Neural progenitor cell (in vitro differentiated cells): ENCODE results near the gene PCDHGB4. TPM values are rescaled to one million over a fixed set of nuclear protein-coding genes. Genes with fewer than 3 reads are reported as not detected.

ENCODE experiments used
- DNase-seq: peaks from one replicate; pipeline ENCODE4 v3.0.0-alpha.2; 2016; ENCODE audit warnings: low spot score
- H2AFZ ChIP-seq: fragments of 200-600 bp; sonication (generic); replicated peaks from 2 replicates; pipeline ENCODE4 v1.6.1; 2016; ENCODE audit warnings: antibody characterized with exemption
- H3F3A ChIP-seq: fragments of 200-600 bp; sonication (generic); 2 replicates; pipeline ENCODE4 v1.6.1; 2016; ENCODE audit warnings: antibody characterized with exemption, low read depth
- H3K27ac ChIP-seq: fragments of 200-600 bp; sonication (generic); 2 replicates; pipeline ENCODE4 v1.5.1; 2016; ENCODE audit warnings: mild to moderate bottlenecking
- H3K27me3 ChIP-seq: fragments of 200-600 bp; sonication (generic); 2 replicates; pipeline ENCODE4 v1.6.1; 2016; ENCODE audit warnings: mild to moderate bottlenecking, moderate library complexity
- H3K36me3 ChIP-seq: fragments of 200-600 bp; sonication (generic); 2 replicates; pipeline ENCODE4 v1.5.1; 2016
- H3K4me1 ChIP-seq: fragments of 200-600 bp; sonication (generic); 2 replicates; pipeline ENCODE4 v1.6.1; 2016; ENCODE audit warnings: mixed run types
- H3K4me2 ChIP-seq: fragments of 200-600 bp; sonication (generic); 2 replicates; pipeline ENCODE4 v1.6.1; 2016
- H3K4me3 ChIP-seq: fragments of 200-600 bp; sonication (generic); 2 replicates; pipeline ENCODE4 v1.5.1; 2016
- H3K79me2 ChIP-seq: fragments of 200-600 bp; sonication (generic); 2 replicates; pipeline ENCODE4 v1.6.1; 2016; ENCODE audit warnings: low read depth
- H3K9ac ChIP-seq: fragments of 200-600 bp; sonication (generic); 2 replicates; pipeline ENCODE4 v1.6.1; 2016
- H3K9me3 ChIP-seq: fragments of 200-600 bp; sonication (generic); 2 replicates; pipeline ENCODE4 v1.5.1; 2016; ENCODE audit warnings: low read depth
- H4K20me1 ChIP-seq: fragments of 200-600 bp; sonication (generic); 2 replicates; pipeline ENCODE4 v1.6.1; 2016; ENCODE audit warnings: low read depth
- H3K27ac Mint-ChIP-seq: 3 replicates; pipeline ENCODE4 v1.8.0; 2021; ENCODE audit warnings: mixed read lengths
- H3K27me3 Mint-ChIP-seq: 2 replicates; pipeline ENCODE4 v1.8.0; 2022; ENCODE audit warnings: low read depth, mild to moderate bottlenecking, inconsistent platforms, moderate library complexity, mixed read lengths; ENCODE audit not compliant: insufficient read depth
- H3K36me3 Mint-ChIP-seq: 3 replicates; pipeline ENCODE4 v1.8.0; 2021; ENCODE audit warnings: mixed read lengths
- H3K4me1 Mint-ChIP-seq: 3 replicates; pipeline ENCODE4 v1.8.0; 2021; ENCODE audit warnings: mixed read lengths
- H3K4me3 Mint-ChIP-seq: 3 replicates; pipeline ENCODE4 v1.8.0; 2021; ENCODE audit warnings: mild to moderate bottlenecking, moderate library complexity, mixed read lengths
- H3K9me3 Mint-ChIP-seq: 3 replicates; pipeline ENCODE4 v1.8.0; 2020; ENCODE audit warnings: mixed read lengths
- CTCF ChIP-seq: fragments of 200-600 bp; sonication (generic); IDR thresholded peaks from 2 replicates; pipeline ENCODE4 v1.5.1; 2017; ENCODE audit warnings: antibody characterized with exemption, mild to moderate bottlenecking
- EZH2 ChIP-seq: fragments of 200-600 bp; sonication (generic); IDR thresholded peaks from 2 replicates; pipeline ENCODE4 v1.6.1; 2017; ENCODE audit warnings: antibody characterized with exemption, mild to moderate bottlenecking, moderate library complexity
- EZH2phosphoT487 ChIP-seq: fragments of 200-600 bp; sonication (generic); IDR thresholded peaks from 2 replicates; pipeline ENCODE4 v1.6.1; 2017; ENCODE audit warnings: antibody characterized with exemption
- total RNA-seq: library from RNA; depleted of rRNA; stranded (reverse); fragments of >200 nt; gene quantifications from 2 replicates; pipeline ENCODE4 v1.2.3, GENCODE V29; 2015; ENCODE audit warnings: low replicate concordance

Gene PCDHGB4
- total RNA-seq, 1 donor from 2014 or later, result 10.4 TPM

- DNase-seq, result no peak
- no peak overlapping the region for H3K4me3 Mint-ChIP-seq
These were observed 34.0 kb downstream of the PCDHGB4 start for GRCh38 chr5:141421489-141421855.

GRCh38 chr5:141422742-141423291 is 35.3 kb downstream of the PCDHGB4 start:
- H3K4me1 ChIP-seq, result no peaks in the 10 kb centered on the region
- peaks cover 4% of the 10 kb centered on the region for H3K4me1 Mint-ChIP-seq
- H3K4me3 ChIP-seq, result no peak overlapping the region

More at GRCh38 chr5:141421489-141421855, 34.0 kb downstream of the PCDHGB4 start:
- Histone ChIP-seq H3K36me3 (peaks cover 56% of the 10 kb centered on the region), H3K27me3 (no peaks in the 10 kb centered on the region), H3K79me2 (peaks cover 16% of the 10 kb centered on the region), H3K9me3 (peaks cover 80% of the 10 kb centered on the region), H4K20me1 (no peaks in the 10 kb centered on the region), H3K27ac (no peak overlapping the region), H3K9ac (no peak overlapping the region), H3K4me2 (peak overlapping the region; percentile 36), H3K4me1 (no peaks in the 10 kb centered on the region), H2AFZ (no peak overlapping the region), H3K4me3 (peak overlapping the region; percentile 38), H3F3A (peaks cover 44% of the 10 kb centered on the region)
- no peak overlapping the region for H3K27ac Mint-ChIP-seq
- TF ChIP-seq EZH2 (no peak), EZH2phosphoT487 (no peak), CTCF (no peak)
- peaks cover 4% of the 10 kb centered on the region for H3K4me1 Mint-ChIP-seq
- peaks cover 78% of the 10 kb centered on the region for H3K36me3 Mint-ChIP-seq
- peaks cover 17% of the 10 kb centered on the region for H3K27me3 Mint-ChIP-seq
- peaks cover 87% of the 10 kb centered on the region for H3K9me3 Mint-ChIP-seq

GRCh38 chr5:141427783-141428426 is 40.4 kb downstream of the PCDHGB4 start:
- Mint-ChIP-seq H3K36me3 (peaks cover 73% of the 10 kb centered on the region), H3K27ac (no peak overlapping the region), H3K27me3 (peaks cover 15% of the 10 kb centered on the region), H3K4me3 (no peak overlapping the region), H3K4me1 (no peaks in the 10 kb centered on the region), H3K9me3 (peaks cover 81% of the 10 kb centered on the region)
- no peak overlapping the region for H3K4me2 ChIP-seq
- no peaks in the 10 kb centered on the region for H3K27me3 ChIP-seq
- no peaks in the 10 kb centered on the region for H3K4me1 ChIP-seq
- H3K9me3 ChIP-seq, result peaks cover 64% of the 10 kb centered on the region
- H3K36me3 ChIP-seq, result peaks cover 47% of the 10 kb centered on the region
- no peak for DNase-seq
- H4K20me1 ChIP-seq, result no peaks in the 10 kb centered on the region
- H3F3A ChIP-seq, result peaks cover 17% of the 10 kb centered on the region
- peaks cover 9% of the 10 kb centered on the region for H3K79me2 ChIP-seq
- H3K4me3 ChIP-seq, result no peak overlapping the region
- no peak overlapping the region for H2AFZ ChIP-seq
- H3K9ac ChIP-seq, result no peak overlapping the region
- TF ChIP-seq EZH2phosphoT487 (no peak), EZH2 (no peak), CTCF (no peak)
- no peak overlapping the region for H3K27ac ChIP-seq

More at GRCh38 chr5:141422742-141423291, 35.3 kb downstream of the PCDHGB4 start:
- peaks cover 34% of the 10 kb centered on the region for H3F3A ChIP-seq
- no peak overlapping the region for H3K4me2 ChIP-seq
- Mint-ChIP-seq H3K36me3 (peaks cover 80% of the 10 kb centered on the region), H3K4me3 (no peak overlapping the region), H3K27ac (no peak overlapping the region), H3K9me3 (peaks cover 87% of the 10 kb centered on the region), H3K27me3 (peaks cover 16% of the 10 kb centered on the region)
- no peak overlapping the region for H2AFZ ChIP-seq
- no peak for DNase-seq
- peaks cover 57% of the 10 kb centered on the region for H3K36me3 ChIP-seq
- H3K79me2 ChIP-seq, result peaks cover 16% of the 10 kb centered on the region
- H4K20me1 ChIP-seq, result no peaks in the 10 kb centered on the region
- H3K27ac ChIP-seq, result no peak overlapping the region
- no peak overlapping the region for H3K9ac ChIP-seq
- no peak for TF ChIP-seq CTCF
- no peak for TF ChIP-seq EZH2phosphoT487
- TF ChIP-seq EZH2, result no peak
- peaks cover 84% of the 10 kb centered on the region for H3K9me3 ChIP-seq
- H3K27me3 ChIP-seq, result no peaks in the 10 kb centered on the region
